Activated CD4-positive, alpha-beta memory T cell treated with anti-CD3 and anti-CD28 coated beads for 36 hours (primary cell): Measurements from ENCODE around the gene ARMH3. TPM values are rescaled to one million over a fixed set of nuclear protein-coding genes. Genes with fewer than 3 reads are reported as not detected.

Experiments
- CTCF ChIA-PET: fragments of 350-600 bp; sonication (Branson Sonifier 250); formaldehyde crosslinking; loops from one replicate; lab custom pipeline; 2021; ENCODE audit warnings: antibody characterized with exemption, inconsistent platforms; lab: Charles Lee
- POLR2A ChIA-PET: fragments of 350-600 bp; sonication (Branson Sonifier 250); formaldehyde crosslinking; loops from one replicate; lab custom pipeline; 2021; ENCODE audit warnings: antibody characterized with exemption; lab: Charles Lee
- DNase-seq: peaks from one replicate; pipeline ENCODE4 v3.0.0-alpha.2; 2020
- H3K27ac Mint-ChIP-seq: one replicate; pipeline ENCODE4 v1.8.0; 2021; ENCODE audit warnings: mixed read lengths
- H3K27me3 Mint-ChIP-seq: one replicate; pipeline ENCODE4 v1.8.0; 2021; ENCODE audit warnings: mixed read lengths
- H3K36me3 Mint-ChIP-seq: one replicate; pipeline ENCODE4 v1.8.0; 2021; ENCODE audit warnings: mixed read lengths
- H3K4me1 Mint-ChIP-seq: one replicate; pipeline ENCODE4 v1.8.0; 2021; ENCODE audit warnings: low read depth, mixed read lengths
- H3K4me3 Mint-ChIP-seq: one replicate; pipeline ENCODE4 v1.8.0; 2021; ENCODE audit warnings: mild to moderate bottlenecking, mixed read lengths
- H3K9me3 Mint-ChIP-seq: one replicate; pipeline ENCODE4 v1.8.0; 2021; ENCODE audit warnings: mixed read lengths
- intact Hi-C: fragments of 100-400 bp; cut with micrococcal nuclease; formaldehyde crosslinking; loops from one replicate; pipeline ENCODE4 v1.15.1; 2023
- total RNA-seq, 2 experiments: library from RNA; stranded (reverse); gene quantifications; one replicate each; pipeline ENCODE4 v1.2.3, GENCODE V29; 2021

The ARMH3 gene
- total RNA-seq, 2 experiments from 2014 or later: 16.1 to 18.8 TPM

GRCh38 chr10:101934686-101935305, 121.2 kb downstream of the ARMH3 start:
- peaks cover 12% of the 10 kb centered on the region for H3K36me3 Mint-ChIP-seq
- ChIA-PET POLR2A (no interaction called here), CTCF (interaction anchor here (0.6 to 1.7 kb wide), 2 partner anchors 83 to 94 kb away, joined by 3 to 4 read pairs; no protein-coding TSS in a partner anchor)
- no peak overlapping the region for H3K27ac Mint-ChIP-seq
- no peak for DNase-seq
- H3K4me3 Mint-ChIP-seq: no peak overlapping the region
- H3K4me1 Mint-ChIP-seq: peaks cover 15% of the 10 kb centered on the region
- H3K27me3 Mint-ChIP-seq: no peaks in the 10 kb centered on the region
- H3K9me3 Mint-ChIP-seq: no peaks in the 10 kb centered on the region
- intact Hi-C loops: loop anchor here (10.0 kb wide), 1 partner anchor 90 kb away; the partner anchor contains the start of gene KCNIP2

GRCh38 chr10:101933976-101934375, 122.0 kb downstream of the ARMH3 start:
- Mint-ChIP-seq H3K9me3 (no peaks in the 10 kb centered on the region), H3K27ac (no peak overlapping the region), H3K36me3 (peaks cover 9% of the 10 kb centered on the region), H3K4me3 (no peak overlapping the region), H3K4me1 (peaks cover 15% of the 10 kb centered on the region), H3K27me3 (no peaks in the 10 kb centered on the region)
- CTCF ChIA-PET: interaction anchor here (0.6 to 0.7 kb wide), 2 partner anchors 9 to 85 kb away, joined by 3 read pairs; no protein-coding TSS in a partner anchor
- intact Hi-C loops: loop anchor here (10.0 kb wide), 1 partner anchor 89 kb away; the partner anchor contains the start of gene KCNIP2
- DNase-seq: no peak
- POLR2A ChIA-PET: no interaction called here

GRCh38 chr10:101932183-101932582, 123.8 kb downstream of the ARMH3 start:
- Mint-ChIP-seq H3K36me3 (peaks cover 3% of the 10 kb centered on the region), H3K9me3 (no peaks in the 10 kb centered on the region), H3K27me3 (no peaks in the 10 kb centered on the region), H3K4me1 (peaks cover 15% of the 10 kb centered on the region), H3K27ac (no peak overlapping the region), H3K4me3 (no peak overlapping the region)
- CTCF ChIA-PET: no interaction called here
- POLR2A ChIA-PET: no interaction called here
- no peak for DNase-seq
- intact Hi-C loops: loop anchor here (10.0 kb wide), 1 partner anchor 87 kb away; the partner anchor contains the start of gene KCNIP2

- intact Hi-C loops: no loop called here
- Mint-ChIP-seq H3K9me3 (no peaks in the 10 kb centered on the region), H3K4me3 (no peak overlapping the region), H3K27ac (no peak overlapping the region), H3K27me3 (no peaks in the 10 kb centered on the region), H3K4me1 (peaks cover 2% of the 10 kb centered on the region), H3K36me3 (no peaks in the 10 kb centered on the region)
- DNase-seq: no peak
- POLR2A ChIA-PET: no interaction called here
- CTCF ChIA-PET: interaction anchor here (0.7 kb wide), 2 partner anchors 9 to 10 kb away, joined by 3 read pairs; no protein-coding TSS in a partner anchor
These were observed 130.9 kb downstream of the ARMH3 start for GRCh38 chr10:101925027-101925426.

GRCh38 chr10:101923256-101923655, 132.7 kb downstream of the ARMH3 start:
- peaks cover 2% of the 10 kb centered on the region for H3K4me1 Mint-ChIP-seq
- DNase-seq: no peak
- no peak overlapping the region for H3K27ac Mint-ChIP-seq
- ChIA-PET POLR2A (no interaction called here), CTCF (no interaction called here)
- no peaks in the 10 kb centered on the region for H3K9me3 Mint-ChIP-seq
- intact Hi-C loops: no loop called here
- H3K36me3 Mint-ChIP-seq: no peaks in the 10 kb centered on the region
- no peaks in the 10 kb centered on the region for H3K27me3 Mint-ChIP-seq
- H3K4me3 Mint-ChIP-seq: no peak overlapping the region

GRCh38 chr10:101922846-101923245, 133.1 kb downstream of the ARMH3 start:
- Mint-ChIP-seq H3K4me1 (peaks cover 2% of the 10 kb centered on the region), H3K9me3 (no peaks in the 10 kb centered on the region), H3K4me3 (no peak overlapping the region), H3K27ac (no peak overlapping the region), H3K27me3 (no peaks in the 10 kb centered on the region), H3K36me3 (no peaks in the 10 kb centered on the region)
- POLR2A ChIA-PET: no interaction called here
- DNase-seq: no peak
- CTCF ChIA-PET: interaction anchor here (1.1 kb wide), 1 partner anchor 87 kb away, joined by 4 read pairs; no protein-coding TSS in a partner anchor
- intact Hi-C loops: no loop called here

- intact Hi-C loops: no loop called here
- CTCF ChIA-PET: no interaction called here
- DNase-seq: no peak
- POLR2A ChIA-PET: no interaction called here
- no peaks in the 10 kb centered on the region for H3K36me3 Mint-ChIP-seq
- H3K4me1 Mint-ChIP-seq: peaks cover 2% of the 10 kb centered on the region
- H3K27me3 Mint-ChIP-seq: no peaks in the 10 kb centered on the region
- H3K9me3 Mint-ChIP-seq: no peaks in the 10 kb centered on the region
- no peak overlapping the region for H3K4me3 Mint-ChIP-seq
- H3K27ac Mint-ChIP-seq: no peak overlapping the region
These were observed 135.4 kb downstream of the ARMH3 start for GRCh38 chr10:101920546-101920945.

GRCh38 chr10:101919026-101919770, 136.8 kb downstream of the ARMH3 start:
- Mint-ChIP-seq H3K27me3 (no peaks in the 10 kb centered on the region), H3K27ac (no peak overlapping the region), H3K9me3 (no peaks in the 10 kb centered on the region), H3K4me3 (no peak overlapping the region), H3K36me3 (no peaks in the 10 kb centered on the region), H3K4me1 (peaks cover 2% of the 10 kb centered on the region)
- ChIA-PET POLR2A (no interaction called here), CTCF (no interaction called here)
- no peak for DNase-seq
- intact Hi-C loops: no loop called here

GRCh38 chr10:101912561-101913179, 143.3 kb downstream of the ARMH3 start:
- H3K36me3 Mint-ChIP-seq: peaks cover 4% of the 10 kb centered on the region
- H3K27ac Mint-ChIP-seq: no peak overlapping the region
- ChIA-PET CTCF (interaction anchor here (1.4 to 1.7 kb wide), 2 partner anchors 23 to 72 kb away, joined by 3 to 4 read pairs; no protein-coding TSS in a partner anchor), POLR2A (no interaction called here)
- no peak overlapping the region for H3K4me3 Mint-ChIP-seq
- intact Hi-C loops: no loop called here
- DNase-seq: no peak
- no peaks in the 10 kb centered on the region for H3K9me3 Mint-ChIP-seq
- H3K27me3 Mint-ChIP-seq: no peaks in the 10 kb centered on the region
- no peaks in the 10 kb centered on the region for H3K4me1 Mint-ChIP-seq

GRCh38 chr10:101906586-101907183, 149.3 kb downstream of the ARMH3 start:
- Mint-ChIP-seq H3K4me3 (no peak overlapping the region), H3K27me3 (no peaks in the 10 kb centered on the region), H3K9me3 (no peaks in the 10 kb centered on the region), H3K4me1 (peaks cover 8% of the 10 kb centered on the region), H3K27ac (no peak overlapping the region), H3K36me3 (no peaks in the 10 kb centered on the region)
- DNase-seq: no peak
- POLR2A ChIA-PET: no interaction called here
- intact Hi-C loops: no loop called here
- CTCF ChIA-PET: interaction anchor here (1.0 to 1.4 kb wide), 2 partner anchors 9 to 109 kb away, joined by 3 read pairs; no protein-coding TSS in a partner anchor

- CTCF ChIA-PET: interaction anchor here (0.9 kb wide), 1 partner anchor 164 kb away, joined by 4 read pairs; no protein-coding TSS in a partner anchor
- intact Hi-C loops: no loop called here
- Mint-ChIP-seq H3K4me1 (peaks cover 8% of the 10 kb centered on the region), H3K36me3 (no peaks in the 10 kb centered on the region), H3K27me3 (no peaks in the 10 kb centered on the region), H3K27ac (no peak overlapping the region), H3K4me3 (no peak overlapping the region), H3K9me3 (no peaks in the 10 kb centered on the region)
- no peak for DNase-seq
- POLR2A ChIA-PET: no interaction called here
These were observed 150.7 kb downstream of the ARMH3 start for GRCh38 chr10:101905251-101905650.
